Hematopoietic multipotent progenitor cell (in vitro differentiated cells): Measurements from ENCODE around the gene C20orf202. TPM values are rescaled to one million over a fixed set of nuclear protein-coding genes. Genes with fewer than 3 reads are reported as not detected.
A peak's percentile ranks its signal among the peaks of the same experiment; 100 is the strongest.

Experiments
- DNase-seq, 3 donors: peaks; one replicate each; pipeline ENCODE4 v3.0.0-alpha.2; 2011 to 2015; ENCODE audit warnings: low read depth in 2 of 3, low spot score in 2 of 3
- total RNA-seq: library from RNA; depleted of rRNA; stranded (reverse); fragments of >200 nt; gene quantifications from one replicate; pipeline ENCODE4 v1.2.3, GENCODE V29; 2012

The C20orf202 gene
- total RNA-seq: under 0.01 TPM

DNA sequence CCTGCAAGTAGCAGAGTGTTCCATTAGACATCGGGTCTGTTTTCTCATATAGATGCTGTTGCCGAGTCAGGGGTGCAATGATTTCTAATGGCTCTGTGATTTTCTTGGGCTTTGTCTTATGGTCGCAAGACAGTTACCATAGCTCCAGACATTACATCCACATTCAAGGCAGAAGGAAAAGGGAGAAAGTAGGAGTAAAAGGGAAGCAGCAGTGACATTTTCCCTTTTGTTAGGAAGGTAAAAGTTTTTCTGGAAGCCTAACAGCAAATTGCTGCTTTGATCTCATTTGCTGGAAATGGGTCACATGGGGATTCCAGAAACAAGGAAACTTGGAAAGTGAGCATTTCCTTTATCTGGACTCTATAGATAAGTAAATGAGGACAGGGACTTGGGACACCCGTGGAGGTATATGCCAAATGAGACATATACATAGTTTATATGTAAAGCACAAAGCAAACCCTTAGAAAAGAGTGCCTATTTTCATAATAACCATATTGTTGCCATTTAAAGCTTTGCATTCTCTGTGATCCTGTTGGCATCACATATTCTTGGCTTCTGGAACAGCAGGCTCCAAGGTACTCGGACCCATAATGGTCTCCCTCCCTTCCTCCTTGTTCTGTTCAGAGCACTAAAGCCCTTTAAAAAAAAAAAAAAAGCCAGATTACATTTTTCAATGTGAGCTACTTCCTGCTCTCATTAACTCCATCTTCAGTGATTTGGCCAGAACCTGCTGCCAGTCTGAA, at the start of gene C20orf202:
Gene C20orf202 (plus strand): TSS at position 693 of the 743 bp plus-strand sequence. CDS start 132 bp downstream, outside the sequence.
- no peak for DNase-seq

- DNase-seq: no peak
Measured at GRCh38 chr20:1154226-1154625, 49.0 kb upstream of the C20orf202 start.

DNA sequence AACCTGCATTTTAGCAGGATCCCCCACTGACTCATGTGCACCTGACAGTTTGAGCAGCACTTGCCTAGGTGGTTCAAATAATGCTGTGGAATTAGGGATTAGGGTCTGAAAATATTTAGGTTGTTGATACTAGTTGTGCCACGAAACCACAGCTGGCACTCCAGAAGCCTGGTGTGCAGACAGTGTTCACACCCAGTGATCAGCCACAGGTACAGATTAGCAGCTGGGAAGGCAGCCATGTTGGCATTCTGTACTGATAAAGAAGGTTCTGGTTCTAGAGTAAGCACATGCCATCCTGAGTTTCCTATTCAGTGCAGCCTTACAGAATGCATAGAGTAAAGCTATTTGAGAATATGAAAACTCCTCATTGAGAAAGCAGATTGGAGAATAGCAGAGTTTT, 48.6 kb upstream of the C20orf202 start:
- no peak for DNase-seq

DNA sequence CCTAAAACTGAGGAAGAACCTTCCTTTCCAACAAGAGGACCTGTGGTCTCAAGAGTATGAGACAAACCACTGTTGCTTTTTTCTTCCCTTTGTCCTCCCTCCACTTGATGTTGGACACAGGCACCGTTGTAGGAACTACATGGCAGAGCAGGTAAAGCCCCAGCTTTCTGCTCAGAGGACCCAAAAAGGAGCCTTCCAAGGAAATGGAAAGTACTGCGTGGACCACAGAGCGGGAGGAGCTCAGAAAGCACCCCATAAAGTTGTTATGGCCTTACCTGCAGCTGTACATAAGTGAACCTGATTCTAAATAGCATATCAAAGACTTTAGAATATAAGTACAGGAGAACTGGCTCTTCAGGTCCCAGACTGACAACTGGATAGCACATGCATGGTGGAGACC, 47.9 kb upstream of the C20orf202 start:
- DNase-seq: no peak

DNA sequence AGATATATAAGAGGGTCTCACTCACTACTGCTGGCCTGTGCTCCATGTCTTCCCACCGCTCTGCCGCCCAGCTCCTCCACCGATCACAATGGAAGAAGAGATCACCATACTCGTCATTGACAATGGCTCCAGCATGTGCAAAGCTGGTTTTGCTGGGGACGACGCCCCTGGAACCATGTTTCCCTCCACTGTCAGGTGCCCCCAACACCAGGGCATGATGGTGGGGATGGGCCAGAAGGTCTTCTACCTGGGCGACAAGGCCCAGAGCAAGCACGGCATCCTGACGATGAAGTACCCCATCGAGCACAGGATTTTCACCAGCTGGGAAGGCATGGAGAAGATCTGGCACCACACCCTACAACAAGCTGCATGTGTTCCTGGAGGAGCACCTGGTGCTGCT, 42.8 kb upstream of the C20orf202 start:
- no peak for DNase-seq

GRCh38 chr20:1160991-1161390, 42.3 kb upstream of the C20orf202 start:
- DNase-seq: no peak

DNA sequence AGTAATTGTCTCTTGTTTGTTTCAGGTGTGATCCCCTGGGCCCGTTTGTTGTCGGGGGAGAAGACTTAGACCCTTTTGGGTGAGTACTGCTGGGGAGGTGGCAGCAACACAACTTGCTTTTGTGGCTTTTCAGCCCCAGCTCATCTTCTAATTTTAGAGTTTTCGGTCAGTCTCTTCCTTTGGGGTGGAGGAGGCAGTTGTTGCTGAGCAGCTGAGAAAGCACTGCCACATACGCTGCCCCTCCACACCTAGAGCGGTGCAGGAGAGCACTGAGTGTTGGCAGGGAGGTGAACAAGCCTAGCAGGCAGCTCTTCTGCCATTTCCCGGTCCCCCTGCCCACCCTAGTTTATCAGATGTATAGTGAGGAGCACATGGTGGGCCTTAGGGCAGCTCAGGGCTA, 40.1 kb upstream of the C20orf202 start:
- DNase-seq: no peak

DNA sequence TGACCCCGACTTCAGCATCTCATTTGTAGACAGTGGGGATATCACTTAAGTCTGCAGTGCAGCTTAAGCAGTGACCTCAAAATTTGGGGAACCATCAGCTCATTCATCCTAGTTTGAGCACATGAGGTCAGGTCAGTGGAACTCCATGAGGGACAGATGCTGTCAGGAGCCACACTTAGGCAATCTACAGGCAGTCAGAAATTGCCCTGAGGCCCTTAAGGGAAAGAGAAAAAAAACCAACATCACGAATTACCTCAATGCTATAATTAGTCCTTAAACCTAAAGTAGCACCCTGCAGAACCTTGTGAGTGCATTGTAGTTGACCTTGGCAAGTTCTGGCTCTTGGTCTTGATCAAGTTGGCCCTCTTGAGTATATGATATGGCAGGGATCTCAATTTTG, 39.6 kb upstream of the C20orf202 start:
- DNase-seq: no peak

GRCh38 chr20:1164871-1165270, 38.4 kb upstream of the C20orf202 start:
- DNase-seq: no peak

DNA sequence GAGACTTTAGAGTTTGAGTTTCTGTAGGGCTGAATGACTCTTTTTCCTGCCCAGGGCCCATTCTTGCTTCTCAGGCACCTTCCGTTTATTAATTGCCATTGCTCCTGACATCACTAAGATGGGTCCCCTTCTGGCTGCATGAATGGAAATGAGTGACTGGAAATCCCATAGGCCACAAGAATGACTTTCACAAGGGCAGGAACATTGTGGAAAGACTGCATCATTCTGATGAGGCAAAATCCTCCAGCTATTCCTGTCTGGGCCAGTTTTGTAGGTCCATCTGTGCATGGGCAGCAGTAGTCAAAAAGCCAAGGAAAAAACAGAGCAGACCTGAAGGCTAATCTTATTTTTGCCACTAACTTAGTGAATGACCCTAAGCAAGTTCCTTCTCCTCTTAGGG, 37.7 kb upstream of the C20orf202 start:
- DNase-seq: no peak

DNA sequence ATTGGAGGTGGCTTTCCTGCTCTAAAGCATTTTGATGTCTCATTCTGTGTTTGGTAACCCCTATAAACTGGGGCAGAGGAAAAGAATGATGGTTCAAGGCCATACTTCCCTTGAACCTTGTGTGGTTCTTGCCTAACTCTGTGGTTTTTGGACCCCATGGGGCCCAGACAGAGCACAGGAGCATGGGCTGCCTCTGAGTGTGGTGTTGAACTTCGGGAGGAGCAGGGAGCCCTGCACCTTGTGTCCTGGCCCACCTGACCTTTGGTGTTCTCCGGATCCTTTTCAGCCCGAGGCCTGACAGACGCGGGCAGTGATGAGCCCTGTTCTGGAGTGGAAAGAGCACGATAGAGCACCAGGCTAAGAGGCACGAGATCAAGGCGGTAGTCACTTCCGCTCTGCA, 37.3 kb upstream of the C20orf202 start:
- DNase-seq: no peak

- no peak for DNase-seq
Measured at GRCh38 chr20:1166948-1167720, 36.1 kb upstream of the C20orf202 start.

DNA sequence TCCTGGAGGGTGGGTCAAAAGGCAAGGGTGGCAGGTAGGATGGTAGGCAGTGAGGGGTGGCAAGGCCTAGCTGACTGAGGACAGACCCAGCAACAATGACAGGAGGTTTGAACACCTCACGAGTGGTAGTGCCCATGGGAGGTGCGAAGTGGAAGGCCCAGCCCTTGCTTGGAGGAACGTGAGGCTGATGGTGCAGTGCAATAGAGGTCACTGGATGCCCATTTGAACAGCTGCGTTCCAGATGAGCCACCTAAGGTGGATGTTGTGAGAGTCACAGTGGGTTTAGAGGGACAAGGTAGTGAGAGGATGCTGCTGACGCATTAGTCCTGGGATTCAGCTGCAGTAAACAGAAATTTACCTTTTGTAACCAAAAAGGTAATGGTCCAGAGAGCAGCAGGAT, 34.0 kb upstream of the C20orf202 start:
- DNase-seq: no peak

DNA sequence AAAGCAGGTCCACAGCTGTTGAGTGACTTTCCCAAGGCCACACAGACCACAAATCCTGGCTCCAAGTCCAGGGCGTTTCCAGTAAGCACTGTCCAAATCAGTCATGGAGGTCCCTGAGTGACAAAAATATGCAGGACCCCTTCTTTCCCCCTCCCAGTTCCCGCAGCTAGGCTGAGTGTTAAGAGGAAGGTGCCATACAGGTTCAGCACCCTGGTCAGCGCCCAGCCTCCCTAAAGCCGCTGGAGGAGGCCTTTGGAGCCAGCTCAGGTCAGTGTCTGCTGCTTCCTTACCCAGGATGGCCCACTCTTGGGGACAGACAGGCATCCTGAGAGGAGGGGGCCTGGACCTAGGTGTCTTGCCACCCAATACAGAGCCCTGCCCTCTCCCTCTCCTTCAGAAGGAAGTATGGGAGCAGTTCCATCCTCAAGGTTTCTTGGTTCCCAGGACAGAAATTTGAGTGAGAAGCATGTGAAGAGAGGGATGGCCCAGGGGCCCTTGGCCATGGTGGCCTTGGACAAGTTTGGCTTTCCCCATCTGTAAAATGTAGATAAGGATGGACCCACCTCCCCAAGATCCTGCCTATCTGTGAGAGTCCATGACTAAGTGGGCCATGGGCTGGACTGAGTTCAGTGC, 31.7 kb upstream of the C20orf202 start:
- DNase-seq: peak in 1 of 3 donors; percentile 44

DNA sequence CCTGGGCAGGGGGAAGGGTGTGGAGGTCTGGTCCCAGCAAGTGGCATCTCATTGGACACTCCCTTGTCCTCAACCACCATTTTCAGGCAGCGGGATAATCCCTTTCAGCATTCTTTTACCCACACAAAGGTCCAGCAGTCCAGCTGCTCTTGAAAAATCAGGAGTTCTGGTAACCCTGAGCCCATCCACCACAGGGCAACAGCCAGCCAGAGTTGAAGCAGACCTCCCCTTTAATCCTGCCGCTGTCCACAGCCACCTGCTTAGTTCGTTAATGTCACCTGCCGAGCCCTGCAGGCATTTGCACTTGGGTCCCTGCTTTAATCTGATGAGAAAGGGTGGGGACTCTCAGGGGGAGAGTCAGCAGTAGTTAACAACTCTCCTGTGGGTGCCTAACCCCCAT, 29.6 kb upstream of the C20orf202 start:
- no peak for DNase-seq

- no peak for DNase-seq
Measured at GRCh38 chr20:1174787-1175186, 28.5 kb upstream of the C20orf202 start.

- DNase-seq: no peak
Measured at GRCh38 chr20:1177680-1178079, 25.6 kb upstream of the C20orf202 start.

DNA sequence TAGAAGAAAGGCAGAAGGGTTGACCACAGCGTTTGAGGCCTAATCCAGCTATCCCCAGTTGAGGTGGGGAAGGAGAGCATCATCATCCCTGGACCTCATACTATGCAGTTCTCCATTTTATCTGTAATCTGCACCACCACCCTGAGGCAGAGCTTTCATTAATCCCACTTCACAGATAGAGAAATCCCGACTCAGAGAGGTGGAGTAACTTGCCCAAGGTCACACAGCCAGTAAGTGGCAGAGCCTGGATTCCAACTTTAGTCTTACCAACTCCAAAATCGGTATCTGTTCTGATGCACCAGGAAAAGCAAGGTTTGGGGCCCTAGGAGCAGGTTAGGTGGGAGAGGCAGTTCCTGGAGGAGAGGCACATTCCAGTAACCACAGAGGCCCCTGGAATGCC, 25.2 kb upstream of the C20orf202 start:
- DNase-seq: no peak

DNA sequence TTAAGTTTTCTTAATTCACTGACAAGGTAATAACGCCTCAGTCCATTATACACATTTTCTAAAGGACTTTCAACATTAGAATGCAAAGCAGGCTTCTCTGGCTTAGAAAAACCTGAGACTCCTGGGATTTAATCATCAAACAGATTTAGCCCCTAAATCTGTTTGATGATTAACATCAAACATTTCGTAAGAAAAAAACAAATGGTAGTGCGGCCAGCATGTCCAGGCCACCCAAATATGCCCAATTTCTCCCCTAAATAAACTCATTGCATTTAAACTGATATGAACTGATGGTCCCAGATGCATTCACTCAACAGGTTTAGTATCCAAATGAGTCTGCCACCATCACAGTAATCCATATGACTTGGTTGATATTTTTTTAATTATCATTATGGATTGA, 24.6 kb upstream of the C20orf202 start:
- DNase-seq: no peak

DNA sequence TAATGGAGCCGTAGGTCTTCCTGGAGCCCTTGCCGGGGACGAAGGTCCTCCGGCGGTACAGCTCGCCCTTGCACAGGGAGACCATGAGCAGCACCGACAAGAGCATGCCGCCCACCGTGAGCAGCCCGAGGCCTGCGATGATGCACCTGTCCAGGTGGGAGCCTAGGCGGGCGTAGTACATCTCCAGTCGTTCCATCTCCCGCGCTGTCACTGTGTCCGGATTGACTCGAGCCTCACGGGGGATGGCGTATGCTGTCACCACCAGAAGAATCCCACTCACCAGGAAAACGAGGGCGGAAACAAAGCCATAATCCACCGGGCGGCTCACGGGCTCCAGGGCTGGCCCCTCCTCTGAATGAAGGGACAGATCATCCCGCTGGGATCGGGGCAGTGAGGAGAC, 22.3 kb upstream of the C20orf202 start:
- no peak for DNase-seq

GRCh38 chr20:1182106-1182505, 21.1 kb upstream of the C20orf202 start:
- DNase-seq: no peak

- DNase-seq: no peak
Measured at GRCh38 chr20:1183153-1183552, 20.1 kb upstream of the C20orf202 start.
